HCEC 1CT (cell line): ENCODE measurements around the gene PDXP.

Experiments used
- DNase-seq: peaks from one replicate; pipeline ENCODE4 v3.0.0-alpha.2; 2017

PDXP gene

GRCh38 chr22:37703906-37704305 lies 45.4 kb downstream of the PDXP start:
- no peak for DNase-seq

GRCh38 chr22:37704645-37705044 lies 46.1 kb downstream of the PDXP start:
- no peak for DNase-seq

- no peak for DNase-seq
Measured at GRCh38 chr22:37705205-37705604, 46.7 kb downstream of the PDXP start.

- no peak for DNase-seq
Measured at GRCh38 chr22:37708580-37709444, 50.3 kb downstream of the PDXP start.

- no peak for DNase-seq
Measured at GRCh38 chr22:37709445-37709765, 50.9 kb downstream of the PDXP start.

- DNase-seq = no peak
Measured at GRCh38 chr22:37710675-37711074, 52.2 kb downstream of the PDXP start.

GRCh38 chr22:37711490-37711889 lies 53.0 kb downstream of the PDXP start:
- no peak for DNase-seq

GRCh38 chr22:37713761-37714160 lies 55.2 kb downstream of the PDXP start:
- no peak for DNase-seq

GRCh38 chr22:37714634-37715033 lies 56.1 kb downstream of the PDXP start:
- DNase-seq = no peak

- no peak for DNase-seq
Measured at GRCh38 chr22:37715760-37716159, 57.2 kb downstream of the PDXP start.
